ENCODE data around the gene NLGN2.

DNA sequence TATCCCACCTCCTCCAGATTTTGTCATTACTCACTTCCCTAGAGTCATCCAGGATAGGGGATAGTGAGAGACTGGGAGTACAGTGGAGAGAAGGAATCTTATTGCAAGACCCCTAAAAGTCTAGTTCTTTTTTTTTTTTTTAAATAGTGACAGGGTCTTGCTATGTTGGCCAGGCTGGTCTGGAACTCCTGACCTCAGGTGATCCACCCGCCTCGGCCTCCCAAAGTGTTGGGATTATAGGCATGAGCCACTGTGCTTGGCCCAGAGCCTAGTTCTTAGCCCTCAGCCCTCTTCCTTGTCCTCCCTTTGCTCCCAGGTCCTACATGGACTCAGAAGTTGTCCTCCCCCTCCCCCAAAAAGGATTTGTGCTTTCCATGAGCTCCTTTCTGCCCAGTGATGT lies 34.5 kb downstream of the NLGN2 start:
- TF ChIP-seq, protein P1, sequence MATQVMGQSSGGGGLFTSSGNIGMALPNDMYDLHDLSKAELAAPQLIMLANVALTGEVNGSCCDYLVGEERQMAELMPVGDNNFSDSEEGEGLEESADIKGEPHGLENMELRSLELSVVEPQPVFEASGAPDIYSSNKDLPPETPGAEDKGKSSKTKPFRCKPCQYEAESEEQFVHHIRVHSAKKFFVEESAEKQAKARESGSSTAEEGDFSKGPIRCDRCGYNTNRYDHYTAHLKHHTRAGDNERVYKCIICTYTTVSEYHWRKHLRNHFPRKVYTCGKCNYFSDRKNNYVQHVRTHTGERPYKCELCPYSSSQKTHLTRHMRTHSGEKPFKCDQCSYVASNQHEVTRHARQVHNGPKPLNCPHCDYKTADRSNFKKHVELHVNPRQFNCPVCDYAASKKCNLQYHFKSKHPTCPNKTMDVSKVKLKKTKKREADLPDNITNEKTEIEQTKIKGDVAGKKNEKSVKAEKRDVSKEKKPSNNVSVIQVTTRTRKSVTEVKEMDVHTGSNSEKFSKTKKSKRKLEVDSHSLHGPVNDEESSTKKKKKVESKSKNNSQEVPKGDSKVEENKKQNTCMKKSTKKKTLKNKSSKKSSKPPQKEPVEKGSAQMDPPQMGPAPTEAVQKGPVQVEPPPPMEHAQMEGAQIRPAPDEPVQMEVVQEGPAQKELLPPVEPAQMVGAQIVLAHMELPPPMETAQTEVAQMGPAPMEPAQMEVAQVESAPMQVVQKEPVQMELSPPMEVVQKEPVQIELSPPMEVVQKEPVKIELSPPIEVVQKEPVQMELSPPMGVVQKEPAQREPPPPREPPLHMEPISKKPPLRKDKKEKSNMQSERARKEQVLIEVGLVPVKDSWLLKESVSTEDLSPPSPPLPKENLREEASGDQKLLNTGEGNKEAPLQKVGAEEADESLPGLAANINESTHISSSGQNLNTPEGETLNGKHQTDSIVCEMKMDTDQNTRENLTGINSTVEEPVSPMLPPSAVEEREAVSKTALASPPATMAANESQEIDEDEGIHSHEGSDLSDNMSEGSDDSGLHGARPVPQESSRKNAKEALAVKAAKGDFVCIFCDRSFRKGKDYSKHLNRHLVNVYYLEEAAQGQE (IDR thresholded peaks at IDR 0.05; ENCODE audit: unreplicated experiment) = no peak
- TF ChIP-seq, protein P2, sequence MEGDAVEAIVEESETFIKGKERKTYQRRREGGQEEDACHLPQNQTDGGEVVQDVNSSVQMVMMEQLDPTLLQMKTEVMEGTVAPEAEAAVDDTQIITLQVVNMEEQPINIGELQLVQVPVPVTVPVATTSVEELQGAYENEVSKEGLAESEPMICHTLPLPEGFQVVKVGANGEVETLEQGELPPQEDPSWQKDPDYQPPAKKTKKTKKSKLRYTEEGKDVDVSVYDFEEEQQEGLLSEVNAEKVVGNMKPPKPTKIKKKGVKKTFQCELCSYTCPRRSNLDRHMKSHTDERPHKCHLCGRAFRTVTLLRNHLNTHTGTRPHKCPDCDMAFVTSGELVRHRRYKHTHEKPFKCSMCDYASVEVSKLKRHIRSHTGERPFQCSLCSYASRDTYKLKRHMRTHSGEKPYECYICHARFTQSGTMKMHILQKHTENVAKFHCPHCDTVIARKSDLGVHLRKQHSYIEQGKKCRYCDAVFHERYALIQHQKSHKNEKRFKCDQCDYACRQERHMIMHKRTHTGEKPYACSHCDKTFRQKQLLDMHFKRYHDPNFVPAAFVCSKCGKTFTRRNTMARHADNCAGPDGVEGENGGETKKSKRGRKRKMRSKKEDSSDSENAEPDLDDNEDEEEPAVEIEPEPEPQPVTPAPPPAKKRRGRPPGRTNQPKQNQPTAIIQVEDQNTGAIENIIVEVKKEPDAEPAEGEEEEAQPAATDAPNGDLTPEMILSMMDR (conservative IDR thresholded peaks at IDR 0.05; ENCODE audit: low read depth in 2 of 2) = no peak
- TF ChIP-seq EZH2 (IDR thresholded peaks at IDR 0.05; ENCODE audit: low read depth, unreplicated experiment) = no peak

All from GM23338 (cell line).